ENCODE measurements around the gene SLC6A8.

Gene SLC6A8

GRCh38 chrX:153687121-153688039, at the start of gene SLC6A8:
Gene SLC6A8 (plus strand): TSS chrX:153687926. CDS start chrX:153688575, 649 bp downstream.
- DNase-seq = peak in 50 of 51 donors; percentile 3 to 85 (median 58)

DNA sequence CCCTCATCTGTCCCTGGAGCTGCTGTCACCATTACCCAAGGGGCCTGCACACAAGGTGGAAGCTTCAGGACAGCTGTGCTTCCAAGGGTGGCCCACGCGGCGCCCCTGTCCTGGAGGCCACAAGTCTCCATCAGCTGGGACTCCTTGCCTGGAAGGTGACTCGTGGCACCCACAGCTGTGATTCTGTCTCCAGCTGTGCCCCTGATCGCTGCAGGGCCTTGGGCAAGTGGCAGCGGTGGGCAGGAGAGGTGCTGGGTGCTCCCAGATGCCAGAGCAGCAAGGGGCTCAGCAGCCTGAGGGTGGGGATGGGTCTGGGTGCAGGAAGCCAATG, 49.7 kb upstream of the SLC6A8 start:
- no peak for DNase-seq

DNA sequence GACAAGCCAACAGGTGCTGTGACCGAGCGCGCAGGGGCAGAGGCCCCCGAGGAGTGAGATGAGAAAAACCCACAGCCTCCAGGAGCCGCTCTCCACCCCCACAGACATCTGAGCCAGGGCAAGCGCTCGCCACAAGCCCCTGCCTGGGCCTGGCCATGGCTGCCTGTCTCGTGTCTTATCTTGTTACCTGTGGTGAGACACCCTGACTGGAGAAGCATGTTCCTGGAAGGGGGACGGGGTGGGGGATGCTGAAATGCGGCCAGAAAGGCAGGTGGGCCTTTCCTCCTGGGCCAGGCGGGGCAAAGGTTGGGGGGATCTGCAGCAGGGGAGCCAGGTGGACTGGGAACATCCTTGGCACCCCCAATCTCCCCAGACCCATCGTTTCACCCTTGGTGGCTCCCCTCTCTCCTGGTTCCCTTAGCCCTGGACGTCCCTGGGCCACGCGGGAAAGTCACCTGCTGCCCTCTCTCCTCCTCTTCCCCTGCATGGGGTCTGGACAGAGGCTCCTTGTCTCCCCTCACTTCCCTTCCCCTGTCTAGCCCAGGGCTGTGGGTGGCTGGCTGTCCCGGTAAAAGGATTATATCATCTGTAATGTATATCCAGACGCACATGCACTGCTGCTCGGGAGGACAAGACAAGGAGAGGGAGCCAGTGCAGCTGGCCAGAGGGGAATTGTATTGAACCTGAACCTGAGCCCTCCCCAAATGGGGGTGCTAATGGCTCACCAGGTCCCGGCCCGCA, 49.1 kb upstream of the SLC6A8 start:
- DNase-seq = no peak

DNA sequence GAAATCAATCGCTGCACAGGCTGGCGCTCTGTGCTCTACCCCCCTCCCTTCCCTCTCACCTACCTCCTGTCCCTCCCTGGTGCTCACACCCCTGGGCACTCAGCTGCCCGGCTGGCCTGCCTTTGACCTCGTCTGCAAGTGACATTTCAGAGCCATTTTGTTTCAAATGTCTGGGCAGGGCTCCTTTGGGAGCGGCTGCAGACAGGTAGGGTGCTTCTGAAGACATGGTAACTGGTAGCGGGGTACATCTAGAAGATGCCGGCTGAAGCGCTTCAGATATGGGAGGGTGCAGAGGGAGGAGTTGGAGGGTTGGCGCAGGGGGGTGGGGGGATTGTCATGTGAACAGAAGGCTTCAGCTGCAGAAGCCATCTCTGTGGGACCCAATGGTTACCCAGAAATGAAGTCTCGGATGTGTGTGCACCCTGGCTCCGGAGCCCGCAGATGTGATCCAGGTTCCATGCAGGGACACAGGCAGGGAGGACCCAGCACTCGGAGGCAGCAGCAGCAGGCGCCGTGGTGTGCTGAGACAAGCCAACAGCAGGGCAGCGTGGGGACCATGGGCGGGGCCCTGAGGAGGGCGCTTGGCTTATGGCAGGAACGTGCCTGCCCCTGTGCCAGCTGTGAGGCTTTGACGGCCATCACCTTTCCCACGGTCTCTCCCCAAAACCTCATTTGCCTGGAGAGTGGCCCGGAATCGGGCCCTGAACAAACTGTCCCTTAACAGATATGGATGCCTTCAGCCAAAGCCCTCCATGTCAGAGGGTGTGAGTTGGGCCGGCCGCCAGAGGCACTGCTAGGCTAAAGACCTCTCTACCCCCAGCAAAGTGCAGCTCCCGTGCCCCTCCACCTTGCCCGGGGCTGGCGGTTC, 48.3 kb upstream of the SLC6A8 start:
- DNase-seq = no peak

GRCh38 chrX:153640045-153640686, 47.6 kb upstream of the SLC6A8 start:
- no peak for DNase-seq

DNA sequence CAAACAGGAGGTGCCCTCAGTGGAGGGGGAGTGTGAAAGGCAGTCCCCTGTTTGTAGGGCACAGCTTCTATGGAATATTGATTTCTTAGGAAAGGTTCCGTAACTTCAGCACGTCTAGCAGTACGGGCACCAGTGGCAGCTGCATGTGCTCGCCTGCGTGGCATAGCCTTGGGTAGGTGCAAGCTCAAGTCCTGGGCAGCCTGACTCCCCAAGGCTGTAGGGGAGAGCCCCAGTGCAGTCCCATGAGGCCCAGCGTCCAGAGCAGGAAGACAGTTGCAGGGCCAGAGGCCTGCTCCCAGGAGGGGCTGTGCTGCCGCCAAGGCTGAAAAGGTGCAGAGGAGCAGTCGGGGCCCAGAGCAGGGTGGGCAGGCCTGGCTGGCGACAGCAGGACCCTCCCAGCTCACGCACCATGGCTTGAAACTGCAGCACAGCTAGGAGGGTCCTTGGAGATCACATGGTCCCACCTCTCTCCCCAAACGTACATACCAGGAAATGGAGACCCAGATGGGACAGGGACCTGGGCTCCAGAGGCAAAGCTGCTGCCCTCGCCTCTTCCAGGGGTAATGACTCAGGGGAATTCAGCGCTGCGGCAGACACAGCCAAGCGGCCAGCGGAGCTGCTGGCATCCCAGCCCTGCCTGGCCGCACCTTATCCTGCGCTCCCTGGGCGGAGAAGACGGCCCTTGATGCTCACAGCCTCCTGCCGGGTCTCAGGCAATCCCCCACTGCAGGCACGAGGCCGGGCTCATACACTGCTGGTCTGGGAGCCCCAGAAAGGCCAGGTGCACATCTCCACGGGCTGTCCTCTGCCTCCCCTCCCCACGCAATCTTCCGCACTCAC, 46.8 kb upstream of the SLC6A8 start:
- no peak for DNase-seq

DNA sequence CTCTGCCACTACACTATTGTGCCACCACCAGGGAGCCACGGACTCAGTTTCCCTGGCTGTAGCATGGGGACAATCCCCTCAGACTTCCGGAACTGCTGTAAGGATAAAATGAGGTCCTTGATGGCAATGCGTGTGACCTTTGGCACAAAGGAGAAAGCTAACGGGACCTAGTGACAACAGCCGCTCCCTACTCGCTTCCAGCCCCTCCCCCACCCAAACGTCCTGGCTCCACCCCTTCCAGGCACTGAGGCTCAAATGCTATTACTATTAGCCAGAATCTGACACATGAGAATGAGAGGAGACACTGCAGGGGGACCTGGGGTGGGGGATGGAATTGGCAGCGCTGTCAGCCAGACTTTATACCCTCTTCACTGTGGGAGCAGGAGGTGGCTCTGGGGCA, 46.1 kb upstream of the SLC6A8 start:
- no peak for DNase-seq

- no peak for DNase-seq
Observed at GRCh38 chrX:153642051-153642654, 45.6 kb upstream of the SLC6A8 start.

GRCh38 chrX:153642655-153643430, 44.9 kb upstream of the SLC6A8 start:
- DNase-seq = peak in 1 of 51 donors; percentile 7

- peak in 9 of 51 donors; percentile 13 to 56 (median 35) for DNase-seq
Observed at GRCh38 chrX:153643431-153644351, 44.0 kb upstream of the SLC6A8 start.

DNA sequence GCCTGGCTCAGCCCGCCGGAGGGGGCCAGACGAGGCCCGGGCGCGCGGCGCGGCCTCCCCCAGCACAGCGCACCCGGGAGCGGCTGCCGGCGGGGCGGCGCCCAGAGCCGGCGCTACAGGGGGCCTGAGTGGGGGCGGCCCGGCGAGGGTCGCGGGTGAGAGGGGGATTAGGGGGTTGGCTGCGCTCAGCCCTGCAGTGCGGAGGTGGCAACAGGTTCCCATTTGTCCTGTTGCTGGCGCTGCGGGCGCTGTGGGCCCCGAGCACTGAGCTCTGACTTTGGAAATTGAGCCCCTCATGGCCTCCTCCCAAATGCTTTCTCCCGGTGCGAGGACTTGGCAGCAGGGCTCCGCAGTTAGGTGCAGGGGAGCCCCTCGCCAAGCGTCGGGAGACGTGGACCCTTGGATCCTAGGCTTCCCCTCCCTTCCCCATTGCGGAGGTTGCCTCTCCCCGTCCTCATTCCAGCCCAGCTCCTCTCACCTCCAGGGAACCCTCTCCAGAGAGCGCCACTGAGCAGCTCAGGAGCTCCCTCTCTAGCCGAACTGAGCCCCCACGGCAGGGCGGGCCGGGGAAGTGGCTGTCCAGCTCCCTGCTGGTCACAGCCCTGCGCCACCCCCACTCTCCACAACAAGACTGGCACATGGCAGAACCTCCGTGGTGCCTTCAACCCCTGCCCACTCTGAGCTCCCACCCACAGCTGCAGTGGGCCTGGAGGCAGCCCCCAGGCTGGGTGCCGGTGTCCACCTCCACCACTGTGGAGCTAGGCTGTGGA, 43.2 kb upstream of the SLC6A8 start:
- DNase-seq = no peak

GRCh38 chrX:153645151-153645550, 42.6 kb upstream of the SLC6A8 start:
- no peak for DNase-seq

GRCh38 chrX:153645921-153646488, 41.7 kb upstream of the SLC6A8 start:
- no peak for DNase-seq

DNA sequence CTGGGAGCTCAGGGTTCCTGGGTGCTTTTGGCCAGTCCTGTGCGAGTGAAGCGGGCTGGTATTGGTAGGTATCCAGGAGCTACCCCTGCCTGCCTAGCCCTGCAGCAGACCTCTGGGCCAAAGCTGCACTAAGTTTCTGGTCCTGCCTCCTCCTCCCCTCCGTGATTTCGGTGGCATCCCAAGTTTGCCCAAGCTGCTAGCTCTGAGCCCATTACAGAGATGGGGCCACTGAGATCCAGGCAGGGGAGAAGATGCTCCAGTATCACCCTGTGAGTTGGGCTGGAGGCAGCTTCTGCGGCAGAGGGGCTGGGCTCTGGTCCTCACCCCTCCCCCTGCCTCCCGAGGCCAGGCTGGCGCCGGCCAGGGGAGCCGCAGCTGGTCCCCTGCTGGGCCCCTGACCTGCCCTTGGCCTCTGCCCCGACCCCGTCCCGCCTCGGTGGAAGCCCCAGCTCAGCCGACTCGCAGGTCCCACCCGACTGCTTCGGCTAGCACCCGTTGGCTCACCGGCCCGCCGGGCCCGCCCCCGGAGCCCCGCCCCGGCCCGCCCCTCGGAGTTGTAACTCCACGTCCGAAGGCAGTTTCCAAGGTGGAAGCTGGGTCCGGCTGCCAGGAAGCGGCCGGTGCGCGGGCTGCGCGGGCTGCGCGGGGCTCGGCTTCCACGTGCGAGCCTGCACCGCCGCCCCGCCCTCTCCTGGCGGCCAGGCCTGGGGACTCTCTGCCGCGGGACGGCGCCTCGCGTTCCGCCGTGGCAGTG, 40.9 kb upstream of the SLC6A8 start, which contains the start of gene DUSP9:
DUSP9 (plus strand) TSS at position 584 of the 754 bp plus-strand sequence. CDS start 751 bp downstream, outside the sequence.
- no peak for DNase-seq

- no peak for DNase-seq
Observed at GRCh38 chrX:153647461-153648357, 40.0 kb upstream of the SLC6A8 start.
